DMS153 treated with DMSO at 0.1 percent for 48 hours (cell line): Measurements from ENCODE around the gene PPIF.

ENCODE experiments used
- DNase-seq: peaks from one replicate; lab custom pipeline; 2025; ENCODE audit not compliant: unreplicated experiment; lab: John Stamatoyannopoulos, UW

PPIF gene

GRCh38 chr10:79347226-79347893 is at the start of gene PPIF:
Gene PPIF (plus strand): TSS chr10:79347469. CDS start chr10:79347549, 80 bp downstream.
- peak; percentile 73 for DNase-seq

DNA sequence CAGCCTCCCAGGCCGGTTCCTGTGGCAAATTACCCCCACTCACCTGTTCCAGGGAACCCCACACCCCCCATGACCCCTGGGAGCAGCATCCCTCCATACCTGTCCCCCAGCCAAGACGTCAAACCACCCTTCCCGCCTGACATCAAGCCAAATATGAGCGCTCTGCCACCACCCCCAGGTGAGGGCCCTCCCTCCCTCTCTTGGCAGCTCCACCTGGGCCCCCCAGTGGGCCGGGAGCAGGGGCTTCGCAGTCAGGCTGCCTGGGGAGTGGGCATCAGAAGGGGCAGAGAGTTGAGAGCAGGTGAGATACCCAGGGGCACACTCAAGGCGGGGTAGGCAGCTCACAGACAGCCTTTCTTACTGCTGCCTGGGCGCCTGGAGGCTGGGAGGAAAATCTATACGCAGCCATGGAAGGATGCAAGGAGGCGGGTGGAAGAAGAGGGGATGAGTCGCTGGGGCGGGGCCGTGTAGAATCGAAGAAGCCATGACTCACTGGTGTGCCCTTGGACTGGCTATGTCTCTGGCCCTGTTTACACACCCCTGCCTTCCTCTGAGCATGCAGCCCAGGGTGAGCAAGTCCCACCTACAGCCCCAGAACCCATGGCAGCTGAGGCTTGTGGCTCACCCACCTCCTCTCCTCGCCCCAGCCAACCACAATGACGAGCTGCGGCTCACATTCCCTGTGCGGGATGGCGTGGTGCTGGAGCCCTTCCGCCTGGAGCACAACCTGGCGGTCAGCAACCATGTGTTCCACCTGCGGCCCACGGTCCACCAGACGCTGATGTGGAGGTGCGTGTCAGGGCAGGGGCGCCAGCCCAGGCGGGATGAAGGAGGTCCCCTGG is 48.6 kb upstream of the PPIF start:
- DNase-seq: no peak

- DNase-seq: no peak
Measured at GRCh38 chr10:79299397-79300241, 47.6 kb upstream of the PPIF start.

- no peak for DNase-seq
Measured at GRCh38 chr10:79300711-79301110, 46.6 kb upstream of the PPIF start.

GRCh38 chr10:79301754-79302530 is 45.3 kb upstream of the PPIF start:
- DNase-seq: no peak

DNA sequence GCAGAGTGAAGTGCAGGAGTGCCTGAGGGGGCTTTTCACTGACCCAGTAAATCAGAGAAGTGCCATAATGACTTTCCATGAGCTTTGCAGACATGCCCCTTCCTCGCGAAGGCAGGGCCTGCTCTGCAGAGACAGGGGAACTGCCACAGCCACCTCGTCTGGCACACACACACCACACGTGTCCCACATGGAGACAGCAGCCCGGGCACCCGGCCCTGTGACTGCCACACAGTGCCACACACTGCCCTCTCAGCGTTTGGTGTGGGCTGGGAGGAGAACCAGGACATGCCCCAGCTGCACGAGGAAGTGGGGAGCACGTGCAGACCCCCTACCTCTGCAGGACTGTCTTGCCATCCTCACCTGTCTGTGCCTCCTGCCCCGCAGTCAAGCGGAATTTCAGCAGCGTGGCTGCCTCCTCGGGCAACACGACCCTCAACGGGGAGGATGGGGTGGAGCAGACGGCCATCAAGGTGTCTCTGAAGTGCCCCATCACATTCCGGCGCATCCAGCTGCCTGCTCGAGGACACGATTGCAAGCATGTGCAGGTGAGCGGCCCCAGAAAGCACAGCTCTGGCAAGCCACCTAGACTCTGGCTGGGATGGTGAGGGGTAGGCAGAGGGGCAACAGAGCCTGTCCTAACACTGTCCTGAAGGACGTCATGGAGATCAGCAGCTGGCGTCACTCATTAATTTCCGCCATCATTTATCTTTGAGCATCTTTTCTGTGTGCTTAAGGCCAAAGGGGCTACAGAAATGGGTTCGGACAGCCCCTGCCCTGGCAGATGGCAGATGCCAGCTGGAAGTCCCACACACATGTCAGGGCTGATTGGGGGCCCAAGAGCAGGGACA is 43.4 kb upstream of the PPIF start:
- DNase-seq: no peak

- no peak for DNase-seq
Measured at GRCh38 chr10:79304479-79305087, 42.7 kb upstream of the PPIF start.

DNA sequence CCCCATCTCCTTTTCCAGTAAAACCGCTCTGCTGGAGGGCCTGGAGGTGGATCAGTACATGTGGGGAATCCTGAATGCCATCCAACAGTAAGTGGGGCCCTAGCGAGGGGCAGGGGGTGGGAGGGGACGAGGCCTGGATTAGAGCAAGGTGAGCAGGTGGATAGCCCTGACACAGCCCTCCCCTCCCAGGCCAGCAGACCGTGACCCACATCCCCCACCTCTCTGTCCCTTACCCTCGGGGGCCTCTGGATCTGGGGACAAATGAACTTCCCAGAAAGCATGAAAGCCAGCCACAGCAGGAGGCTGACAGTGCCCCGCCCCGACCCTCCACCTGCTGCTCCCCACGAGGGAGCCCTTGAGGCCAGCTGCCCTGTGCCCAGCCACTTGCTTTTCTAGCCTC is 41.8 kb upstream of the PPIF start:
- DNase-seq: no peak

GRCh38 chr10:79305988-79306387 is 41.3 kb upstream of the PPIF start:
- no peak for DNase-seq

GRCh38 chr10:79306644-79307220 is 40.5 kb upstream of the PPIF start:
- DNase-seq: no peak

DNA sequence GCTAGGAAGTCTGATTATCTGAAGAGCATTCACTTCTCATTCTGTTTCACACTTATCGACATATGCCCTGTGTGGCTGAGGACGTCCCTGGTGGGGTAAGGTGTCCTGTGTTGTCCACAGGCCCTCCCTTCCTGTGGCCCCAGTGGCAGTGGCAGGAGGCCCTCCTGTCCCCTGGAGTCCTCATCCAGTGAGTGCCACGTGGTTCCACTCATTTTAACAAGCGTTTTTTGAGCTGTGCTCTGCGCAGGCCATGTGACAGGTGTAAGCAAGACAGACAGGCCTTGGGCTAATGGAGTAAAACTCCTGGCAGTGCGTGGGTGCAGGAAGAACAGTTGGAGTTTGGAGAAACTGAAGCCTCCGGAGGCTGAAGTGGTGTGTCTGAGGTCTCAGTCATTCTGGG is 39.3 kb upstream of the PPIF start:
- DNase-seq: no peak

- no peak for DNase-seq
Measured at GRCh38 chr10:79308969-79309665, 38.2 kb upstream of the PPIF start.

- DNase-seq: no peak
Measured at GRCh38 chr10:79310200-79310865, 36.9 kb upstream of the PPIF start.

DNA sequence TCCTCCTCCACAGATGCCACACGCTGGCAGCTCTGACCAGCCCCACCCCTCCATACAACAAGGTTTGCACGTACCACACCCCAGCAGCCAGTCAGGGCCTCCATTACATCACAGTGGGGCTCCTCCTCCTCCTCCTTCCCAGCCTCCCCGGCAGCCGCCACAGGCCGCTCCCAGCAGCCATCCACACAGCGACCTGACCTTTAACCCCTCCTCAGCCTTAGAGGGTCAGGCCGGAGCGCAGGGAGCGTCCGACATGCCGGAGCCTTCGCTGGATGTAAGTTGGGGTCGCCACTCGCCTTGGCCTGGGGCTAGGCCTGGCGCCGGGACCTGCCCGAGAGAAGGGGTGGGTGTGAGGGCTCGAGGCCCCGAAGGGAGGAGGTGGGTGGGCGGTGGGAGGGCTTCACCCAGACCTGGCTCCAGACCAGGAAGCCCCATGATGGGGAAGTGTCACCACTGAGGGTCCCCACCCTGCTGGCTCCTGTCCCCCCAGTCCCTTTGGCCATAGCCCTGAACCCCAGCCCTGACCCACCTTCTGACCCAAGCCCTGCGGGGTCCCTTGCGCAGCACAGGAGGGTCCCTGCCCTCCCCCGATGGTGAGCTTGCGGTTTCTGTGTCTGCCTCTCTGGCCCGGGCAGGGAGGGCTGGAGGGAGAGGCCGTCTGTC is 36.2 kb upstream of the PPIF start:
- no peak for DNase-seq

DNA sequence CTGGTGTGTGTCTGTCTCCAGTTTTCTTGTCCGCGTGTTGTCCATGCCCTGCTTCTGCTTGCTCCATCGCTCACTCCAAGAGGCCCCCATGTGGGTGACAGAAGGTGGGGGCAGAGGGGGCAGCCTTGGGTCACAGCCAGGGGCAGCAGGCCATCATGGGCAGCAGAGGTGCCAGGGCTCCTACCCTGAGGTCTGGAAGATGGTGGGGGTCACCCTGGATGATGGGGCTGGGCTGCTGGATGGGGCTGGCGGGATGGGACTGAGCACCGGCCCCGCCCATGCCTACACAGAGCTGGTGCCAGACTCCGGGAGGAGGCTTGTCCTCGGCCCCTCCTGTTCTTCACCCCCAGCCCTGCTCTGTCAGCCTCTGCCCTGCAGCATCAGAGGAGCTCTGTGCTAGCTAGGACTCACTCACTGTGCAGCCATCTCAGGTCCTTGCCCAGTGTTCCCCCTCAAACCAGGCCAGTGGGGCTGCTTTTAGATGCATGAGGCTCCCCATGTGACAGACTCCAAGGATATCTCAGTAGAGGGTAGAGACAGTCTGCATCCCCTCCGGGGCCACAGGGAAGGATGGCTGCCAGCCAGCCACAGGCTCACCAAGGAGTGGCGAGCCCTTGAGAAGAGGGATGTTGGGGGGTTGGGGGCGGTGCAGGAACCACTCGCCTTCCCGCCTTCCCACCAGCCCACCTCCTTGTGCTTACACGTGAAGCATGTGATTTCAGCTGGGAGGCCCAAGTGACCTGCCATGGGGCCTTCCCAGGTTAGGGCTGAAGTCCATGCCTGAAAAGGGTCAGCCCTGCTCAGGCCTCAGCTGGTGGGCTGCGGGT is 35.5 kb upstream of the PPIF start:
- DNase-seq: no peak

DNA sequence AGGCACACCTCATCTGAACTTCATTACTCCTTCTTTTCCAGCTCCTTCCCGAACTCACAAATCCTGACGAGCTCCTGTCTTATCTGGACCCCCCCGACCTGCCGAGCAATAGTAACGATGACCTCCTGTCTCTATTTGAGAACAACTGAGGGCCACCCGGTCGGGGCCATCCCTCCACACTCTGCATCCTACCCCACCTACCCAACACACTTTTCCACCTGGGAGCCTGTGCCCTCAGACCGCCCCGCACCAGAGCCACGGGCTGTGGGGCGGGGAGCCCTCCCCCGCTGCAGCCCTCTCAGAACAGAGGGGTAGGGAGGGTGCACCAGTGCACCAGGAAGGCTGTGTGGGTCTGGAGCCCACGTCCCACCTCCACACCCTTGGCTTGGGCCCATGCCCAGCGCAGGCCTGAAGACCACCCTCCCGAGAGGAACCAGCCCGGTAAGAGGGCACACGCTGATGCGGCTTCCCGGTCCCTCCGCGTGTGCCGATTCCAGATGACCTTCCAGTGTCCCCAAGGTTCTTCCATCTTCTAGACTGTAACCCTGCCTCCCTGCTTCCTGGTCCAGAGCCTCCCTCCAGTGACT is 34.6 kb upstream of the PPIF start:
- DNase-seq: no peak
